PFSK-1 (cell line): ENCODE measurements around the gene RCSD1.

Experiments
- POLR2AphosphoS5 ChIP-seq: IDR thresholded peaks from 2 replicates; pipeline ENCODE4 v1.6.1; 2012; ENCODE audit warnings: low read depth, mild to moderate bottlenecking, control low read depth, low read length, moderate library complexity
- SIN3A ChIP-seq: IDR thresholded peaks from 2 replicates; pipeline ENCODE4 v1.6.1; 2012; ENCODE audit warnings: mild to moderate bottlenecking, low read length, moderate library complexity, borderline replicate concordance; ENCODE audit not compliant: insufficient read depth
- TAF1 ChIP-seq: IDR thresholded peaks from 2 replicates; pipeline ENCODE4 v1.6.1; 2012; ENCODE audit warnings: low read length, control low read depth, borderline replicate concordance; ENCODE audit not compliant: insufficient read depth

- TF ChIP-seq POLR2AphosphoS5 (no peak), SIN3A (no peak), TAF1 (no peak)
These were observed 48.4 kb downstream of the RCSD1 start for GRCh38 chr1:167678422-167678821.
